ENCODE results near the gene HIVEP1.

DNA sequence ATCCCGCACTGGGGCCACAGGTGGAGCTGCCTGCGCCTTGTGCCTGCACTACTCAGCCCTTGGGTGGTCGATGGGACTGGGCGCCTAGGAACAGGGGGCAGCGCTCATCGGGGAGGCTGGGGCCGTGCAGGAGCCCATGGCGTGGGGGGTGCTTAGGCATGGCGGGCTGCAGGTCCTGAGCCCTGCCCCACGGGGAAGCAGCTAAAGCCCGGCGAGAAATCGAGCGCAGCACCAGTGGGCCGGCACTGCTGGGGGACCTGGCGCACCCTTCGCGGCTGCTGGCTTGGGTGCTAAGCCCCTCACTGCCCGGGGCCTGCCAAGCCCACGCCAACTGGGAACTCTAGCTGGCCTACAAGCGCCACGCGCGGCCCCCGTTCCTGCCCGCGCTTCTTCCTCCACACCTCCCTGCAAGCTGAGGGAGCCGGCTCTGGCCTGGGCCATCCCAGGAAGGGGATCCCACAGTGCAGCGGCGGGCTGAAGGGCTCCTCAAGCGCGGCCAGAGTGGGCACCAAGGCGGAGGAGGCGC, 5.8 kb downstream of the HIVEP1 start:
- TF ChIP-seq, protein P1, sequence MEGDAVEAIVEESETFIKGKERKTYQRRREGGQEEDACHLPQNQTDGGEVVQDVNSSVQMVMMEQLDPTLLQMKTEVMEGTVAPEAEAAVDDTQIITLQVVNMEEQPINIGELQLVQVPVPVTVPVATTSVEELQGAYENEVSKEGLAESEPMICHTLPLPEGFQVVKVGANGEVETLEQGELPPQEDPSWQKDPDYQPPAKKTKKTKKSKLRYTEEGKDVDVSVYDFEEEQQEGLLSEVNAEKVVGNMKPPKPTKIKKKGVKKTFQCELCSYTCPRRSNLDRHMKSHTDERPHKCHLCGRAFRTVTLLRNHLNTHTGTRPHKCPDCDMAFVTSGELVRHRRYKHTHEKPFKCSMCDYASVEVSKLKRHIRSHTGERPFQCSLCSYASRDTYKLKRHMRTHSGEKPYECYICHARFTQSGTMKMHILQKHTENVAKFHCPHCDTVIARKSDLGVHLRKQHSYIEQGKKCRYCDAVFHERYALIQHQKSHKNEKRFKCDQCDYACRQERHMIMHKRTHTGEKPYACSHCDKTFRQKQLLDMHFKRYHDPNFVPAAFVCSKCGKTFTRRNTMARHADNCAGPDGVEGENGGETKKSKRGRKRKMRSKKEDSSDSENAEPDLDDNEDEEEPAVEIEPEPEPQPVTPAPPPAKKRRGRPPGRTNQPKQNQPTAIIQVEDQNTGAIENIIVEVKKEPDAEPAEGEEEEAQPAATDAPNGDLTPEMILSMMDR (IDR thresholded peaks at IDR 0.05), result no peak
- no peak for TF ChIP-seq POLR2AphosphoS5 (IDR thresholded peaks at IDR 0.05)
